Measurements from ENCODE around the gene PDE4D. TPM values are rescaled to one million over a fixed set of nuclear protein-coding genes. Genes with fewer than 3 reads are reported as not detected.

PDE4D gene
- total RNA-seq, 1 experiment from 2014 or later = 11.6 TPM

GRCh38 chr5:59040024-59040803 is 853.3 kb downstream of the PDE4D start:
- CTCF ChIA-PET = no interaction called here
- DNase-seq = no peak
- Mint-ChIP-seq H3K27me3 (ENCODE audit: unreplicated experiment) (no peaks in the 10 kb centered on the region), H3K9me3 (ENCODE audit: low read depth, unreplicated experiment) (no peaks in the 10 kb centered on the region), H3K4me1 (ENCODE audit: low read depth, unreplicated experiment) (peaks cover 38% of the 10 kb centered on the region), H3K4me3 (ENCODE audit: low read depth, unreplicated experiment) (peak overlapping the region; percentile 97), H3K36me3 (ENCODE audit: insufficient read depth, unreplicated experiment) (peaks cover 7% of the 10 kb centered on the region), H3K27ac (ENCODE audit: unreplicated experiment) (no peak overlapping the region)
- intact Hi-C loops (cut with micrococcal nuclease; ENCODE audit: unreplicated experiment) = no loop called here
- no TSS peak for BruUV-seq (replicated peaks)
- no peak for TF ChIP-seq CTCF (IDR thresholded peaks at IDR 0.05; ENCODE audit: unreplicated experiment)

GRCh38 chr5:59039296-59040023 is 854.1 kb downstream of the PDE4D start:
- Mint-ChIP-seq H3K36me3 (ENCODE audit: insufficient read depth, unreplicated experiment) (peaks cover 7% of the 10 kb centered on the region), H3K4me1 (ENCODE audit: low read depth, unreplicated experiment) (peaks cover 38% of the 10 kb centered on the region), H3K9me3 (ENCODE audit: low read depth, unreplicated experiment) (no peaks in the 10 kb centered on the region), H3K4me3 (ENCODE audit: low read depth, unreplicated experiment) (peak overlapping the region; percentile 97), H3K27me3 (ENCODE audit: unreplicated experiment) (no peaks in the 10 kb centered on the region), H3K27ac (ENCODE audit: unreplicated experiment) (peak overlapping the region; percentile 81)
- peak; percentile 58 for DNase-seq
- intact Hi-C loops (cut with micrococcal nuclease; ENCODE audit: unreplicated experiment) = no loop called here
- TSS peak; percentile 19 for BruUV-seq (replicated peaks)
- TF ChIP-seq CTCF (IDR thresholded peaks at IDR 0.05; ENCODE audit: unreplicated experiment) = no peak
- CTCF ChIA-PET = no interaction called here

- Mint-ChIP-seq H3K36me3 (ENCODE audit: insufficient read depth, unreplicated experiment) (peaks cover 7% of the 10 kb centered on the region), H3K9me3 (ENCODE audit: low read depth, unreplicated experiment) (no peaks in the 10 kb centered on the region), H3K4me3 (ENCODE audit: low read depth, unreplicated experiment) (peak overlapping the region; percentile 97), H3K27me3 (ENCODE audit: unreplicated experiment) (no peaks in the 10 kb centered on the region), H3K27ac (ENCODE audit: unreplicated experiment) (no peak overlapping the region), H3K4me1 (ENCODE audit: low read depth, unreplicated experiment) (peaks cover 38% of the 10 kb centered on the region)
- BruUV-seq (replicated peaks) = no TSS peak
- no peak for TF ChIP-seq CTCF (IDR thresholded peaks at IDR 0.05; ENCODE audit: unreplicated experiment)
- intact Hi-C loops (cut with micrococcal nuclease; ENCODE audit: unreplicated experiment) = no loop called here
- no peak for DNase-seq
- CTCF ChIA-PET = no interaction called here
Observed at GRCh38 chr5:59038798-59039295, 854.7 kb downstream of the PDE4D start.

GRCh38 chr5:59037941-59038797 is 855.4 kb downstream of the PDE4D start:
- CTCF ChIA-PET = no interaction called here
- intact Hi-C loops (cut with micrococcal nuclease; ENCODE audit: unreplicated experiment) = loop anchor here (2.0 kb wide), 1 partner anchor 89 kb away; no protein-coding TSS in a partner anchor

More at GRCh38 chr5:59037941-59038797, 855.4 kb downstream of the PDE4D start:
- Mint-ChIP-seq H3K36me3 (ENCODE audit: insufficient read depth, unreplicated experiment) (peaks cover 7% of the 10 kb centered on the region), H3K4me1 (ENCODE audit: low read depth, unreplicated experiment) (peaks cover 38% of the 10 kb centered on the region), H3K27ac (ENCODE audit: unreplicated experiment) (no peak overlapping the region), H3K4me3 (ENCODE audit: low read depth, unreplicated experiment) (peak overlapping the region; percentile 97), H3K9me3 (ENCODE audit: low read depth, unreplicated experiment) (no peaks in the 10 kb centered on the region), H3K27me3 (ENCODE audit: unreplicated experiment) (no peaks in the 10 kb centered on the region)
- no peak for DNase-seq
- TSS peak; percentile 25 for BruUV-seq (replicated peaks)
- no peak for TF ChIP-seq CTCF (IDR thresholded peaks at IDR 0.05; ENCODE audit: unreplicated experiment)

Measured in Calu3 (cell line).